ENCODE measurements around the gene PEX5L.

The PEX5L gene

DNA sequence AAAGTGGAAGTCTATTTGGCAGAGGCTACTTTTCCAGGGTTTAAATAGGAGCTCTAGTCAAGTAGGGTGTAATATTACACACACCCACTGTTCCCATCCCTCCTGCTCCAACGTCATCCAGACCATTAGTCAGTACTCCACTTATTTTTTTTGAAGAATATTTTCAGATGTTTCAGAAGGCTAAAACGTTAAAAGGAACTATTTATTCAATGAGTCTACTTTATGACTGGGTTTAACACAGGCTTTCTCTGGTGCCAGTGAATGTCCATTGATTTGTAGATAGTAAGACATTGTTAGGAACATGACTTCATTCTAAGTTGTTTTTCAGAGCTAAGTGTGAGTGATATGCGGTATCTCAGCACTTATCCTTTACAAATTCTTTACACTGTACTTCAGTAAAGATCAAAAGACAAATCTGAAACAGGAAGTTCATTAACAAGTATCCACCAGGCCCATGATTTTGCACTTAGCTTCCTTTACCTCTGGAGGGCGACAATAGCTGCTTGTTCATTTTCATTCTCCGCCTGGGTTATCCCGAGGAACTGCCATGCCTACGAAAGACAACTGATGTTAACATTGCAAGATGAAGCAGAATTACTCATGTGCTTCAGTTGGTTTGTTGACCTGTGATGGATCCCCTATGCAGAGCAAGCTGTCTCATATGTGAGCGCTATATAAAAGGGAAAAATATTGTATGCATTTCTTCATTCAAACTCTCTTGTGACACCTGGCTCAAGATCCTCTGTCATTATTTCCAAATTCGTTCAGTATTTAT lies 225.2 kb downstream of the PEX5L start:
- peak; percentile 94 for FAIRE-seq

DNA sequence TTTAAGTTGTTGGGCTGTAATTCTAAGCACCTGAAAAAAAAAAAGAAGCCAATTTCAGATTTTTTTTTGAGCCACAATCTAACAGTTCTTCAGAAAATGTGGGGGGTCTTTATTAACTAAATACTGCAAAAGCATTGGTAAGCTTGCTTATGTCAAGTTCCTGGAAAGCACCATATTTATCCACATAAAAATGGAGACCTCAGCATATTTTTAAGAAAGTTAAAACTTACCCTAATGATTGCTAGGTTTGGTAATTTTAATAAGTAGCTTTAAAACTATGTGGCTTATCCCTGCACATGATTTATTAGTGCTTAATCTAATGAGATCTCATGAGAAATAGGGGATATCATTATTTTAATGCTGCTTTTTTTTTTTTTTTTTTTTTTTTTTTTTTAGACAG lies 227.1 kb downstream of the PEX5L start:
- TF ChIP-seq, protein P1, sequence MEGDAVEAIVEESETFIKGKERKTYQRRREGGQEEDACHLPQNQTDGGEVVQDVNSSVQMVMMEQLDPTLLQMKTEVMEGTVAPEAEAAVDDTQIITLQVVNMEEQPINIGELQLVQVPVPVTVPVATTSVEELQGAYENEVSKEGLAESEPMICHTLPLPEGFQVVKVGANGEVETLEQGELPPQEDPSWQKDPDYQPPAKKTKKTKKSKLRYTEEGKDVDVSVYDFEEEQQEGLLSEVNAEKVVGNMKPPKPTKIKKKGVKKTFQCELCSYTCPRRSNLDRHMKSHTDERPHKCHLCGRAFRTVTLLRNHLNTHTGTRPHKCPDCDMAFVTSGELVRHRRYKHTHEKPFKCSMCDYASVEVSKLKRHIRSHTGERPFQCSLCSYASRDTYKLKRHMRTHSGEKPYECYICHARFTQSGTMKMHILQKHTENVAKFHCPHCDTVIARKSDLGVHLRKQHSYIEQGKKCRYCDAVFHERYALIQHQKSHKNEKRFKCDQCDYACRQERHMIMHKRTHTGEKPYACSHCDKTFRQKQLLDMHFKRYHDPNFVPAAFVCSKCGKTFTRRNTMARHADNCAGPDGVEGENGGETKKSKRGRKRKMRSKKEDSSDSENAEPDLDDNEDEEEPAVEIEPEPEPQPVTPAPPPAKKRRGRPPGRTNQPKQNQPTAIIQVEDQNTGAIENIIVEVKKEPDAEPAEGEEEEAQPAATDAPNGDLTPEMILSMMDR (IDR thresholded peaks at IDR 0.05; ENCODE audit: insufficient read depth, missing control alignments) = no peak
- DNase-seq (ENCODE audit: insufficient read length, low spot score) (no peak), FAIRE-seq (no peak)

More for the DNA sequence above, 225.2 kb downstream of the PEX5L start:
- TF ChIP-seq, protein P1 (IDR thresholded peaks at IDR 0.05; ENCODE audit: insufficient read depth, missing control alignments) = peak; percentile 90
- DNase-seq (ENCODE audit: insufficient read length, low spot score) = no peak

DNA sequence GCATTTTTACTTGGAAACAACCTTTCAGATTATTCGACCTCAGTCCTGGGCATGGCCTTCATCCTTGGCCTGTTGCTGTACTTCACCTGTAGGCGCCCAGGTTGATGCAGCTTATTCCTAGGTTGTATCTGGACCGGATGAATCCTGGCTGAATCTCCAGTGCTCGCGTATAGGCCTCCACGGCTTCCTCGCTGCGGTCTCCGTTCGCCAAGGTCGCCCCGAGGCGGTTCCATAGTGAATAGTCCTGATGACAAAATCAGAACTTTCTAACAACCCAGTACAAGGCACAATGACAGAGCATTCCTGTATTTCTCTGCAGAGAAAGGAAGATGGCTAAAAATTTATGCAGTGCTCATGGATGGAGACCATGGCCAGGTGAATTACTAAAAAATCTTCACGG lies 229.1 kb downstream of the PEX5L start:
- TF ChIP-seq, protein P1 (IDR thresholded peaks at IDR 0.05; ENCODE audit: insufficient read depth, missing control alignments) = no peak
- DNase-seq (ENCODE audit: insufficient read length, low spot score) (no peak), FAIRE-seq (no peak)

DNA sequence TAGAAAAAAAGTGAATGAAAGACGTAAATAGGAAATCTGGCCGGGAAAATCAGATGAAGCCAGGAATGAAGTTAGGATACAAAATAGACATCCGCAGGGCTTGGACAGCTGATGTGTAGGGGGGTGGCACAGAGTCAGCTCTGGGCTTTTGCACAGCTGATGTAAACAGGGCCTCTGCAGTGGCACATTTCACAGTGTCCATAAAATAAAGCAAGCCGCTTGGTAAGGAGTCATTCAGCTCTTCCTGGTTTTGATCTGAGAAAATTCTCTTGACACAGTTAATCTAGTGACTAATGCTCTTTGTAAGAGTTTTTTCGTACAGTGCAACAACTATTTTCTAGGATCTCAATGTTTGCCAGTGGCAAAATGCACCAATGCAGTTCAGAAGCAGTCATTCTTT lies 230.6 kb downstream of the PEX5L start:
- FAIRE-seq (no peak), DNase-seq (ENCODE audit: insufficient read length, low spot score) (no peak)
- TF ChIP-seq, protein P1 (IDR thresholded peaks at IDR 0.05; ENCODE audit: insufficient read depth, missing control alignments) = no peak

DNA sequence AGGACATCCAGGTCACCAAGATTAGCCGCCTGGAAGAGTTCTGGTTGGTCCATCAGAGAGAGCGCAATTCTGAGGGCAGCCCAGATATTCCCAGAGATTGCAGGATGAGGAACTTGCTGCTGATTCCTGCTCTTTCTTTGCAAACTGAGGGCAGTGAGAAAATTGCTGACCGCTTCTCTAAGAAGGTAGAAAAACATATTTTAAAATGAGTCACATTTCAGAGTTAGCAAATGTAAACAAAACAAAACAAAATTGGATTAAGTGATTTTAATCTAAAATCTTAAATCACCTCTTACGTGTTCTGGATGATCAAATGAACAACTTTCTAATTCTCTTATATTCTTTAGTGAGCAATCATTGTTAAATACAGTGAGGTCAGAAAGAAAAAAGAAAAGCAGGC lies 234.9 kb downstream of the PEX5L start:
- TF ChIP-seq, protein P1 (IDR thresholded peaks at IDR 0.05; ENCODE audit: insufficient read depth, missing control alignments) = no peak
- no peak for DNase-seq (ENCODE audit: insufficient read length, low spot score)
- no peak for FAIRE-seq

DNA sequence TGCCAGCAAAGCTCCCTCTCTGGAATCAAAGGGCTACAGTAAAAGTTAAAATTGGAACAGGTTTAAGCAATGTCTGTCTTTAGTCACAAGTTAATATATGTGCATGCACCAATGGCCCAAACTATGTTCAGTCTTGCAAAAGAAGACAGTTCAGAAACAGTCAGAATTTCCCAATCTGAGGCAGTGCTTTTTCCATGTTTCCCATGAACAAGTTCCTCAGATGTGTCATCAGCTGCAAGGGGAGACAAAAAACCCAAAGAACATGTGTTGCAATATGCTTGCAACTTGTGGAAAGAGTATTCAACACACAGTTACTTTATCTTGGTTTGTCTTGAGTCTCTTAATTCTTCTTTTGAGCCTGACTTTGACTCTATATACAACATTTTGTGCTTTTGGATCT lies 235.5 kb downstream of the PEX5L start:
- FAIRE-seq (no peak), DNase-seq (ENCODE audit: insufficient read length, low spot score) (no peak)
- TF ChIP-seq, protein P1 (IDR thresholded peaks at IDR 0.05; ENCODE audit: insufficient read depth, missing control alignments) = no peak

DNA sequence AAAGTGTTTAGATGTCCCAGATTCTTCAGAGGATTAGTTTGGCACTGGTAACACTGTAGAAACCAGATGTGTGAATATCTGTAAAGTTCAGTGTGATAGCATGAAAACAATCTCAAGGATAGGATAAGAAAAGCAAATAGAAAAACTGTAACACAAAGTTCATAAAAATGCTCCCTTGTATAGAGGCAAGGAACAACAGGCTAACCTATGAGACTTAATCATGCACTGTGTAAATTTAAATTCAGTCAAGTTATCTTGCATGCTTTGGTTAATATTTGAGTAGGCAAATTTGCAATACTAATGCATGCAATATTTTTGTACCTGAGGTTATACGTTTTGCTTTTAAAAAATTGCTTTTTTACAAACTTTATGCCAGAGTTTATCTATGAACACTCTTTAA lies 239.5 kb downstream of the PEX5L start:
- FAIRE-seq (no peak), DNase-seq (ENCODE audit: insufficient read length, low spot score) (no peak)
- TF ChIP-seq, protein P1 (IDR thresholded peaks at IDR 0.05; ENCODE audit: insufficient read depth, missing control alignments) = no peak

All from D721Med (cell line).